SW480 (cell line): ENCODE results near the gene ESYT3.
A peak's percentile ranks its signal among the peaks of the same experiment; 100 is the strongest.

ENCODE experiments used
- DNase-seq: peaks from one replicate; pipeline ENCODE4 v3.0.0-alpha.2; 2016; ENCODE audit warnings: low spot score

The ESYT3 gene

GRCh38 chr3:138434276-138434874 lies at the start of gene ESYT3:
TSS of gene ESYT3 (plus strand) at chr3:138434616. CDS start at chr3:138434799, 183 bp downstream.
- peak; percentile 94 for DNase-seq

- no peak for DNase-seq
Observed at GRCh38 chr3:138384976-138385375, 49.4 kb upstream of the ESYT3 start.

GRCh38 chr3:138389144-138389601 lies 45.2 kb upstream of the ESYT3 start:
- no peak for DNase-seq

DNA sequence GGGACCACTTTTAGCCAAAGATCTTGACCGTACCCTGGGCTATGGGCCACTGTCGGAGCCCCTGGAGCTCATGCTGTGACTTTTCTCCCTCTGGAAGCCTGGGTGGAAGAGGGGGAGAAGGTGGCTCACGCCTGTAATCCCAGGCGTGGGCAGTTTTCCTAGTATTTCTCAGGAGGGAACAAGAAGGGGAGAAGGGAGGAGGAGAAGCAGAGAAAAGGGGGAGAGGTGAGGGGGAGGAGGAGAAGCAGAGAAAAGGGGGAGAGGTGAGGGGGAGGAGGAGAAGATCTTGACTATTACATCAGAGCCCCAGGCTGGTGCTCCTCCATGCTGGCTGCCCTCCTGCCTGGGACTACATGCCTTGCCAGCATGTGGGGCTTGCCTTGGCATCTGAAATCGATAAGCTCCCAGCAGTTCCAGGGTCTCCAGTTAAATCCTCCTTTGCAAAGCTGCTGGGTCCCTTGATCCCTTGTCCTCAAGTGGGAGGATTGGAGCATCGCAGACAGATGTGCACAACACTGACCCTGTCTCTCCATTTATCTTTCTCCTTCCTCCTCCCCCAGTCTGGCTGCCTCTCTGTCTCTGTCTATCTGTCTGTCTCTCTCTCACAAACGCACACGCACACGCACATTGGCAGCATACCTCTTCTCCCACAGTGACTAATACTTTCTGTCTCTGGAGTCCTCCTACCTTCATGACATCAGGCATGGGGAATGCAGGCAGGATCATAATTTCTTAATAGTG lies 44.4 kb upstream of the ESYT3 start:
- peak; percentile 95 for DNase-seq

DNA sequence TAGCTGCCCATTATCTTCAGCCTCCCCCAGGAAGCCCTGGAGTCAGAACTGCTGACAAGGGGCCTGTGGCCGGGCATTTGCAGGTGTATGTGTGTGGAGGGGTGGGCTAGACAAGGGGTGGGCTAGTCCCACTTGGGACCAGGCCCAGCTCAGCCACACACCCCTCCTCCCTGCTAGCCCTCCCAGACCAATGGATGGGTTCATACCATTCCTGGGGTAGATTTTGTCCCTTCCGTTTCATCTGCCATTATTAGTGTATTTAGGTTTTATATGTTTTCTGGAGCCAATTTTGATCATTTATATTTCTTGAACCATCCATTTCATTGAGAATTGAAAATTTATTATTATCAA lies 43.9 kb upstream of the ESYT3 start:
- no peak for DNase-seq

DNA sequence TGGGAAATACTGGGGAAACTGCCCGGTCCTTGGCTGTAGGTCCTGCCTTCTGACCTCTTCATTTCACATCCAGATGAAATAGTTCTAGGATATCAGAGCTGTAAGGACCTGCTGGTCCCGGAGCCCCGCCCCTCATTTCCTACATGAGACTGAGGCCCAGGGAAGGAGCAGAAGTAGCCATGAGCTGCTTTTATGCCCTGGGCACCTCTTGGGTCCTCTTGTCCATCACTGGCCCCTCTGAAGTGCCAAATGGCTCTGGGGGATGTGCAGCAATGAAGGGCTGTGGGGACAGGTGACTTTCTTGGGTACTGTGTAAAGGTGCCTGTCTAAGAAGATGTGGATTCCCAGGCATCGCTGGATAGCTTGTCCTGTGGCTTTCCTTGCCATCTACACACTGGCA lies 40.3 kb upstream of the ESYT3 start:
- no peak for DNase-seq

DNA sequence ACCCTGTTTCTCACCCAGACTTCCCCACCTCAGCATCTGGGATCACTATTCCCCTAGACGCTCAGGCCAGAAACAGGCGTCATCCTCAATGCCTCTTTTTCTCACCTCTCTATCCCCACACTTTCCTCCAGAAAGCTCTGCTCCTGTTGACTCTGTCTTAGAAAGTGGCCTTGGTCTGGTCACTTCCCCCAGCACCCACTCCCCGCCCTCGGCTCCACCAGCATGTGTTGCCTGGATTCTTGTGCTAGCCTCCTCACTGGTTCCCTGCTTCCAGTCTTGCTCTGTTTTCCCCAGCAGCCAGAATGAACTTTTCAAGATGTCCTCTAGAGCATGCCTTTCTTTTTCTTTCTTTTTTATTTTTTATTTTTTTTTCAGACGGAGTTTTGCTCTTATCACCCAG lies 39.7 kb upstream of the ESYT3 start:
- no peak for DNase-seq

GRCh38 chr3:138395865-138396751 lies 38.3 kb upstream of the ESYT3 start:
- DNase-seq: no peak

GRCh38 chr3:138396752-138397410 lies 37.5 kb upstream of the ESYT3 start:
- no peak for DNase-seq

DNA sequence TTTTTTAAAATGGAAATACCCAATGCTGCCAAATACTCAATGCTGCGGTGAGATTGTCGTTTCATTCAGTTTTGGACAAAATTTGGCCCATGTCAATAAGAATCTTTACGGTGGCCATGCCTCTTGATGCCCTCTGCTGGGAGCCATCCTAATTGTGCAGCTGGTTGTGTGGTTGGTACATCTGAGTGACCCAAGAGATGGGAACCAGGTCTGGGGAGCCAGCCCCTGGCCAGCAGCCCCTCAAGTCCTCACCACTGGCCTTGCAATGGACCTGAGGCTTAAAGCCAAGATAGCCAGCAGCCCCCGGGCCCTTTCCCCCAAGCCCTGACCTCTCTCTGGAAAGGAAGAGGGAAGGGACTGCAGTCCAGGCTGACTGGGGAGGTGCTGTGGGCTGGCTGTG lies 36.4 kb upstream of the ESYT3 start:
- DNase-seq: no peak

DNA sequence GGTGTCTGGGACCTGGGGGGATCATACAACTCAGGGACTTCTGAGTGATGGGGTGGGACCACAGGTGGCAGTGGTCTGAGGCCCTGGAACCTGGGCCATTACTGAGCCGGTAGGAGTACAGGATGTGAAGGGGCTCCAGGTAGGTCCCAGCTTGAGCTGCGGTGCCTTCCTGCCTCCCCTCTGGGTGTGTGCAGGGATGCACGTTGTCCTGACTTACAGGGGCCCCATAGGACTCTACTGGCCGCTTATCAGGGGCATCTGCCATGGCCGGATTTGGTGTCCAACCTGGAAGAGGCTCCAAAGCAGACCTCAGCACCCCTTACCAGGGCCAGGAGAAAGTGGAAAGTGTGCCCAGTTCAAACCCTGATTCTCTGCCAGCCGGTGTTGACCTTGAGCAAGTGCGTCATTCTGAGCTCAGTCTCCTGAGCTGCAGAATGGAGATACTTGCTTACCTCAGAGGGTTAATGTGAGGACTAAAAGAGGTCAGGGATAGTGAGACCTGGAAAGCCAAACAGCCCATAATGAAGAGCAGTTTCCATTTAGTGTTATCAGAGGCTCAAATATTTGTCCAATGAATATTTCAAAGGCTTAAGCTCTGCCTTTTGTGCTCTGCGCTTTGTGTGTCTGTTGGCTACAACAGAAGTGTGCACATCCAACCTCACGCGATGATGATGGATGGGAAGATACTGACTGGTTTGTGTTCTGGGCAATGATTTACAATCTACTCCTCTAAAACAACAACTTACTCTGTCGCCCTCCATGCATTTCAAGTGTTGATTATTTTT lies 35.4 kb upstream of the ESYT3 start:
- DNase-seq: no peak

GRCh38 chr3:138399766-138400165 lies 34.6 kb upstream of the ESYT3 start:
- DNase-seq: no peak

GRCh38 chr3:138400651-138401070 lies 33.8 kb upstream of the ESYT3 start:
- DNase-seq: no peak

- no peak for DNase-seq
Observed at GRCh38 chr3:138401834-138402233, 32.6 kb upstream of the ESYT3 start.

DNA sequence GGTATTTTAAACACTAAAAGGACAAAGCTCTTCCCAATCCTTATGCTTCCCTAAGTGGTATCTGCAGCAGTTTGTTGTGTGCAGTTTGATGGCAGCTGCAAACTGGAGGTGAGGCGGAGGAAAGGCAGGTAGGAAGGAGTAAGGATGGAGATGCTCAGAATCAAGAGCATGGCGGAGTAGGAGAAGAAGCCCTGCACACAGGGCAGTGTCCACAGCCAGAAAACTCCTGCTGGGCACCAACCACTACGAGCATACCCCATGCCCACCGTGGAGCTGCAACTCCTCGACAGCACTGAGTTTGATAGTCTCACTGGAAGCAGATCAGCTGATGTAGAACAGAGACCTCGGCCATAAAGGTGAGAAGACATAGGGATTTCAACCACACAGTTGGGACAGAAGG lies 30.3 kb upstream of the ESYT3 start:
- no peak for DNase-seq

DNA sequence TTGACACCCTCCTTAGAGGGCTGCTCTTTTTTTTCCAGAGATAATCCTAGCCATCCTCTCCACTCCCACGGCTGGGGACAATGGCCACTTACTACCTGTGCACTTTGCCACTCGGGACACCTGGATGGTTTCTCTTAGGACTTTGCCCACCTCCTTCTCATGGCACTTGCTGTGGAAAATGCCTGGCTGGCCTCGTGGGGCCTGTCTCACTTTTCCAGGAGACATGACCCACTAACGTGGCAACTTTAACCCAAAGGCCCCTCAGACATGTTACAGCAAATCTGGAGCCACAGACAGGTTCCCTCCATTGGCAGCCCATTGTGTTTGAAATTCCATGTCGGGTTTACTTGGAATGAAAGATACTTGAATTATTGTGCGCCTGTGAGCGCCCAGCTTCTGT lies 29.4 kb upstream of the ESYT3 start:
- DNase-seq: no peak

GRCh38 chr3:138405486-138405885 lies 28.9 kb upstream of the ESYT3 start:
- DNase-seq: no peak

GRCh38 chr3:138406606-138407005 lies 27.8 kb upstream of the ESYT3 start:
- no peak for DNase-seq

DNA sequence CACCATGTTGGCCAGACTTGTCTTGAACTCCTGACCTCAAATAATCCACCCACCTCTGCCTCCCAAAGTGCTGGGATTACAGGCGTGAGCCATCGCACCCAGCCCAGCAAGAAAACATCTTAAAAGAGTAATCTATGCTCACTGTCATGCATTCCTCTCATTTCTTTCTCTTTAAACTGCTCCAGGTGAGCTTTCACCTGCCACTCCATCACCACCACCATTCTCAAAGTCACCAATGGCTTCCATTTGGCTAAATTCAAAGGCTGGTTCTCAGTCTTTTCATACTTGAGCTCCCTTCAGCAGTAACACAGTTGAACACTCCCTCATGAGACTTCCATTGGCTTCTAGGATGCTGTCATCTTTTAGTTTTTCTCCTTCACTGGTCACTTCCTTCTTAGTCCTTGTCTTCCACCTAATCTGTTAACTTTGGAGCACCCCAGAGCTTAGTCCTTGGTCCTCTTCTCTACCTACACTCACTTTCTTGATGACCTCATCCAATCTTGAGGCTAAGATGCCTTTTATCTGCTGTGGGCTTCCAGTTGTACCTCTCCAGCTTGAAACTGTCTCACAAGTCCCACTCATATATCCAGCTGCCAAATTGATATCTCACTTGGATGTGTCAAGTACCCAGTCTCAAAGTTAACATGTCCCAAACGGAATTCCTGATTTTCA lies 27.0 kb upstream of the ESYT3 start:
- DNase-seq: no peak

GRCh38 chr3:138408751-138409570 lies 25.5 kb upstream of the ESYT3 start:
- no peak for DNase-seq
